GM18873 (cell line): ENCODE results near the gene FUS.

Experiments used
- ATAC-seq: cut with Tn5 transposase; IDR thresholded peaks from one replicate; pipeline ENCODE4 v1.9.1; 2021; ENCODE audit warnings: mild to moderate bottlenecking, moderate library complexity, moderate number of reproducible peaks; ENCODE audit not compliant: unreplicated experiment, low FRiP score

FUS gene

DNA sequence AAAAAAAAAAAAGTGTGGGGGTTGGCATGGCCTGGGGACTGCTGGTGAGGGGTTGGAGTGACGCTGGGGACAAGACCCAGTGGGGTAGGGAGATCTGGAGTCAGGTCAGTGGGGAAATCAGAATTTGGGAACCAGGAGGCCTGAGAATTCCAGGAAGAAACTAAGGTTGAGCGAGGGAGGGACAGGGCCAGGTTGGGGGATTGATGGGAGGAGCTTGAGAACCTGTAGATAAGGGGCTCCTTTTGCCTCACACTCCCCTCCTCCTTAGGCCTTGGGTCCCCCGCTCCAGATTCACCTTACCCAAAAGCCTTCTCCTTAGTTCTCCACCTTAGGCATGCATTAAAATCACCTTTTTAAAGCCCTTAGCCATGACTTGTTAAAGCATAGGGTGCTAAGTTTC, 45.3 kb downstream of the FUS start:
- no peak for ATAC-seq

DNA sequence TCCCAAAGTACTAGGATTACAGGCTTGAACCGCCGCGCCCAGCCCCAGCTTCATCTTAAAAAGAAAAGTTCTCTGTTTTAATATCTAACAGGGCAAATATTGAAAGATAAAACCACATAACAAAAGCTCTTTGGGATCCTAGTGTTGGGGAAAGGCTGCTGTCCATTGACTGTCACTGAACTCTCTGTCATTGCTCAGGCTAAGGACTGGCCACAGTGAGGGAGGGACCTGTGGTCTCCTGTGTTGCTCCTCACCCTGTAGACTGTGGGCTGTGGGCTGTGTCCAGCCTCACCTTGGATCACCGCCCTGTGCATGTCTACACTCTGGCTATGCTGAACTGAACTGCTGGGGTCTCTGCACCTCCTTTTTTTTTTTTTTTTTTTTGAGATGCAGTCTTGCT, 48.3 kb downstream of the FUS start:
- ATAC-seq = no peak

DNA sequence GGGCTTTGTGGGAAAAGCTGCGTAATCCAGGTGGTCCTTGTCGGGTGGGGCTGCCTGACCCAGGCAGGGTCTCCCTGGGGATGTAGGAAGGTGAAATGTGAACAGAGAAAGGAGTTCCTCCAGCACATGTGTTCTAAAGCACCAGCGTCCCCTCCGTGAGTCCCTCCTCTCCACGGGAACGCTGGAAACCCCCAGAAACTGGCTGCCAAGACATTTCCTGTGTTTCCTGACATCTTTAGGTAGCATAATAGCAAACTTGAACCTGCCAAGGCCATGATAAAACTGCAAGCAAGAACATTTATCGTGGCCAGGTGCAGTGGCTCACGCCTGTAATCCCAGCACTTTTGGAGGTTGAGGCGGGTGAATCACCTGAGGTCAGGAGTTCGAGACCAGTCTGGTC, 49.6 kb downstream of the FUS start:
- no peak for ATAC-seq

DNA sequence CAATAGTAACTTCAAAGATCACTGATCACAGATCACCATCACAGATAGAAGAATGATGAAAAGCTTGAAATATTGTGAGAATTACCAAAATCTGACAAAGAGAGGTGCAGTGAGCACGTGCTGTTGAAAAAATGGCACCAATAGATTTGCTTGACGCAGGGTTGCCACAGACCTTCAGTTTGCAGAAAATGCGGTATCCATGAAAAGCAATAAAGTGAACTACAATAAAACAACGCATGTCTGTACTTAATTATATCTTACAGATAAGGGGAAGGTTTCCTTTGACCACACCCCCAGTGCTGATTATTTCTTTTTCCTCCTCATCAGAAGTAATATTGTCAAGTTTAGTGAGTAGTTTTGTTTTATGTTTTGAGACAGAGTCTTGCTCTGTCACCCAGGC, 58.1 kb downstream of the FUS start:
- ATAC-seq = no peak
